Measurements from ENCODE around the gene TUBAL3.

Gene TUBAL3

GRCh38 chr10:5419466-5420094 lies 15.0 kb upstream of the TUBAL3 start:
- H3K4me2 ChIP-seq (ENCODE audit: low read depth, low read length, poor library complexity, severe bottlenecking) = peak overlapping the region; percentile 42
- no peaks in the 10 kb centered on the region for H3K9me2 ChIP-seq (replicated peaks; ENCODE audit: low read depth, low read length)
- H3K4me1 ChIP-seq (ENCODE audit: insufficient read depth, low read length, poor library complexity, severe bottlenecking) = peaks cover 49% of the 10 kb centered on the region
- peaks cover 8% of the 10 kb centered on the region; the same call in 1 of the 2 replicates for H3K9me3 ChIP-seq (ENCODE audit: insufficient read depth, low read depth, low read length)
- peaks cover 100% of the 10 kb centered on the region for H3K79me2 ChIP-seq (ENCODE audit: insufficient read depth, low read length)
- no peak for TF ChIP-seq EZH2phosphoT487 (IDR thresholded peaks at IDR 0.05; ENCODE audit: borderline replicate concordance)
- TF ChIP-seq, protein P1, sequence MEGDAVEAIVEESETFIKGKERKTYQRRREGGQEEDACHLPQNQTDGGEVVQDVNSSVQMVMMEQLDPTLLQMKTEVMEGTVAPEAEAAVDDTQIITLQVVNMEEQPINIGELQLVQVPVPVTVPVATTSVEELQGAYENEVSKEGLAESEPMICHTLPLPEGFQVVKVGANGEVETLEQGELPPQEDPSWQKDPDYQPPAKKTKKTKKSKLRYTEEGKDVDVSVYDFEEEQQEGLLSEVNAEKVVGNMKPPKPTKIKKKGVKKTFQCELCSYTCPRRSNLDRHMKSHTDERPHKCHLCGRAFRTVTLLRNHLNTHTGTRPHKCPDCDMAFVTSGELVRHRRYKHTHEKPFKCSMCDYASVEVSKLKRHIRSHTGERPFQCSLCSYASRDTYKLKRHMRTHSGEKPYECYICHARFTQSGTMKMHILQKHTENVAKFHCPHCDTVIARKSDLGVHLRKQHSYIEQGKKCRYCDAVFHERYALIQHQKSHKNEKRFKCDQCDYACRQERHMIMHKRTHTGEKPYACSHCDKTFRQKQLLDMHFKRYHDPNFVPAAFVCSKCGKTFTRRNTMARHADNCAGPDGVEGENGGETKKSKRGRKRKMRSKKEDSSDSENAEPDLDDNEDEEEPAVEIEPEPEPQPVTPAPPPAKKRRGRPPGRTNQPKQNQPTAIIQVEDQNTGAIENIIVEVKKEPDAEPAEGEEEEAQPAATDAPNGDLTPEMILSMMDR (conservative IDR thresholded peaks at IDR 0.05; ENCODE audit: low read length) = no peak
- no peaks in the 10 kb centered on the region for H3K36me3 ChIP-seq (ENCODE audit: insufficient read depth, low read length)
- peaks cover 33% of the 10 kb centered on the region for H4K20me1 ChIP-seq (ENCODE audit: insufficient read depth, low read length, poor library complexity, severe bottlenecking)
- H2AFZ ChIP-seq (ENCODE audit: low read length) = no peak overlapping the region
- no peak overlapping the region for H3K9ac ChIP-seq (ENCODE audit: low read depth, low read length, poor library complexity, severe bottlenecking)
- H3K4me3 ChIP-seq (ENCODE audit: low read length, poor library complexity, severe bottlenecking) = no peak overlapping the region
- no peaks in the 10 kb centered on the region for H3K27me3 ChIP-seq (ENCODE audit: insufficient read depth, low read length, poor library complexity, severe bottlenecking)
- no peaks in the 10 kb centered on the region for H3F3A ChIP-seq (ENCODE audit: low read depth)

DNA sequence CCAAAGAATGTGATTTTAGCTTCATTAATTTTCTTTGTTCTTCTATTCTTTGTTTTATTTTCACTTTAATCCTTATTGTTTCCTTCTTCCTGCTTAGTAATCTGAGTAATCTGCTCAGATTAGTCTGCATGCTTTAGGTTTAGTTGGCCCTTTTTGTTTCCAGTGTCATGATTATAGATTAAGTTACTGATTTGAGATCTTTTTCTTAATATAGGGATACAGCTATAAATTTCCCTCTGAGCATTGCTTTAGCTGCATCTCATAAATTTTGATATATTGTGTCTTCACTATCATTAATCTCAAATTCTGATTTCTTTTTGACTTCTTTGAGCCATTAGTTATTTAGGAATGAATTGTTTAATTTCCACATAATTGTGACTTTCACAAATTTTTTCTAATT lies 14.0 kb upstream of the TUBAL3 start:
- no peaks in the 10 kb centered on the region for H3K36me3 ChIP-seq (ENCODE audit: insufficient read depth, low read length)
- H3K9me2 ChIP-seq (replicated peaks; ENCODE audit: low read depth, low read length) = no peaks in the 10 kb centered on the region
- peak overlapping the region; percentile 42 for H3K4me2 ChIP-seq (ENCODE audit: low read depth, low read length, poor library complexity, severe bottlenecking)
- no peaks in the 10 kb centered on the region for H3K27me3 ChIP-seq (ENCODE audit: insufficient read depth, low read length, poor library complexity, severe bottlenecking)
- peaks cover 100% of the 10 kb centered on the region for H3K79me2 ChIP-seq (ENCODE audit: insufficient read depth, low read length)
- H3K9ac ChIP-seq (ENCODE audit: low read depth, low read length, poor library complexity, severe bottlenecking) = no peak overlapping the region
- H3K4me3 ChIP-seq (ENCODE audit: low read length, poor library complexity, severe bottlenecking) = no peak overlapping the region
- H3K9me3 ChIP-seq (ENCODE audit: insufficient read depth, low read depth, low read length) = peaks cover 8% of the 10 kb centered on the region; the same call in 1 of the 2 replicates
- no peaks in the 10 kb centered on the region for H3F3A ChIP-seq (ENCODE audit: low read depth)
- peaks cover 39% of the 10 kb centered on the region for H4K20me1 ChIP-seq (ENCODE audit: insufficient read depth, low read length, poor library complexity, severe bottlenecking)
- no peak overlapping the region for H2AFZ ChIP-seq (ENCODE audit: low read length)
- peaks cover 48% of the 10 kb centered on the region for H3K4me1 ChIP-seq (ENCODE audit: insufficient read depth, low read length, poor library complexity, severe bottlenecking)
- TF ChIP-seq, protein P1 (conservative IDR thresholded peaks at IDR 0.05; ENCODE audit: low read length) = no peak
- TF ChIP-seq EZH2phosphoT487 (IDR thresholded peaks at IDR 0.05; ENCODE audit: borderline replicate concordance) = no peak

GRCh38 chr10:5416981-5417380 lies 12.4 kb upstream of the TUBAL3 start:
- Histone ChIP-seq H3K4me1 (ENCODE audit: insufficient read depth, low read length, poor library complexity, severe bottlenecking) (peaks cover 47% of the 10 kb centered on the region), H3K9me3 (ENCODE audit: insufficient read depth, low read depth, low read length) (peaks cover 8% of the 10 kb centered on the region; the same call in 1 of the 2 replicates), H3K27me3 (ENCODE audit: insufficient read depth, low read length, poor library complexity, severe bottlenecking) (no peaks in the 10 kb centered on the region), H3K9me2 (replicated peaks; ENCODE audit: low read depth, low read length) (no peaks in the 10 kb centered on the region), H3K79me2 (ENCODE audit: insufficient read depth, low read length) (peaks cover 95% of the 10 kb centered on the region), H3K9ac (ENCODE audit: low read depth, low read length, poor library complexity, severe bottlenecking) (peak overlapping the region; percentile 48), H4K20me1 (ENCODE audit: insufficient read depth, low read length, poor library complexity, severe bottlenecking) (peaks cover 27% of the 10 kb centered on the region), H3K36me3 (ENCODE audit: insufficient read depth, low read length) (no peaks in the 10 kb centered on the region), H3K4me3 (ENCODE audit: low read length, poor library complexity, severe bottlenecking) (peak overlapping the region; percentile 85), H3K4me2 (ENCODE audit: low read depth, low read length, poor library complexity, severe bottlenecking) (peak overlapping the region; percentile 67), H3F3A (ENCODE audit: low read depth) (no peaks in the 10 kb centered on the region), H2AFZ (ENCODE audit: low read length) (no peak overlapping the region)
- TF ChIP-seq EZH2phosphoT487 (IDR thresholded peaks at IDR 0.05; ENCODE audit: borderline replicate concordance) = no peak
- TF ChIP-seq, protein P1 (conservative IDR thresholded peaks at IDR 0.05; ENCODE audit: low read length) = no peak
